Smooth muscle cell (in vitro differentiated cells): ENCODE results near the gene MYOT. TPM values are rescaled to one million over a fixed set of nuclear protein-coding genes. Genes with fewer than 3 reads are reported as not detected.

ENCODE experiments used
- DNase-seq: peaks from one replicate; lab custom pipeline; 2025; ENCODE audit not compliant: unreplicated experiment; lab: John Stamatoyannopoulos, UW
- H2AFZ ChIP-seq: fragments of 200-600 bp; sonication (generic); 2 replicates; pipeline ENCODE4 v1.6.0; 2016; ENCODE audit warnings: antibody characterized with exemption, low read depth, mild to moderate bottlenecking
- H3F3A ChIP-seq: fragments of 200-600 bp; sonication (generic); 2 replicates; pipeline ENCODE4 v1.6.0; 2017; ENCODE audit warnings: antibody characterized with exemption, low read depth
- H3K27ac ChIP-seq: fragments of 200-600 bp; sonication (generic); 2 replicates; pipeline ENCODE4 v1.5.1; 2016; ENCODE audit warnings: low read depth, mild to moderate bottlenecking
- H3K27me3 ChIP-seq: fragments of 200-600 bp; sonication (generic); 2 replicates; pipeline ENCODE4 v1.6.1; 2016; ENCODE audit warnings: low read depth, mild to moderate bottlenecking
- H3K36me3 ChIP-seq: fragments of 200-600 bp; sonication (generic); 2 replicates; pipeline ENCODE4 v1.5.1; 2016; ENCODE audit warnings: low read depth
- H3K4me1 ChIP-seq: fragments of 200-600 bp; sonication (generic); 2 replicates; pipeline ENCODE4 v1.5.1; 2016; ENCODE audit warnings: low read depth
- H3K4me2 ChIP-seq: fragments of 200-600 bp; sonication (generic); 2 replicates; pipeline ENCODE4 v1.6.0; 2016; ENCODE audit warnings: mild to moderate bottlenecking
- H3K4me3 ChIP-seq: fragments of 200-600 bp; sonication (generic); 2 replicates; pipeline ENCODE4 v1.5.1; 2016; ENCODE audit warnings: mild to moderate bottlenecking
- H3K79me2 ChIP-seq: fragments of 200-600 bp; sonication (generic); 2 replicates; pipeline ENCODE4 v1.6.0; 2016; ENCODE audit warnings: low read depth, mild to moderate bottlenecking
- H3K9ac ChIP-seq: fragments of 200-600 bp; sonication (generic); 2 replicates; pipeline ENCODE4 v1.6.0; 2016; ENCODE audit warnings: low read depth
- H3K9me3 ChIP-seq: fragments of 200-600 bp; sonication (generic); replicated peaks from 2 replicates; pipeline ENCODE4 v1.5.1; 2016; ENCODE audit warnings: low read depth
- H4K20me1 ChIP-seq: fragments of 200-600 bp; sonication (generic); 2 replicates; pipeline ENCODE4 v1.6.0; 2016; ENCODE audit warnings: low read depth
- CTCF ChIP-seq: fragments of 200-600 bp; sonication (generic); IDR thresholded peaks from 2 replicates; pipeline ENCODE4 v1.5.1; 2017; ENCODE audit warnings: borderline replicate concordance, mild to moderate bottlenecking, antibody characterized with exemption; ENCODE audit not compliant: insufficient read depth, poor library complexity, severe bottlenecking
- WGBS: methylation state at CpG from one replicate; pipeline ENCODE4 v1.1.7; 2016; ENCODE audit warnings: low lambda C conversion rate; 5-methylcytosine and 5-hydroxymethylcytosine counted together
- polyA plus RNA-seq: library from polyadenylated mRNA; unstranded; fragments of >200 nt; fragmentation: Nextera tagmentation; extraction: Ambion mirVana; gene quantifications from 2 replicates; pipeline ENCODE4 v1.2.1, GENCODE V29; 2016
- total RNA-seq: library from RNA; depleted of rRNA; stranded (reverse); fragments of >200 nt; gene quantifications from 2 replicates; pipeline ENCODE4 v1.2.3, GENCODE V29; 2014

Gene MYOT
- total and polyA plus RNA-seq, 2 experiments from 2014 or later = 0.29 TPM; not detected in 1

GRCh38 chr5:137825165-137825564 lies 42.5 kb upstream of the MYOT start:
- H3K4me3 ChIP-seq = no peak overlapping the region
- H4K20me1 ChIP-seq = no peaks in the 10 kb centered on the region
- H3K9ac ChIP-seq = no peak overlapping the region
- H3K27ac ChIP-seq = no peak overlapping the region
- H3F3A ChIP-seq = no peaks in the 10 kb centered on the region
- H2AFZ ChIP-seq = no peak overlapping the region
- no peaks in the 10 kb centered on the region for H3K27me3 ChIP-seq
- H3K79me2 ChIP-seq = no peaks in the 10 kb centered on the region
- H3K9me3 ChIP-seq = no peaks in the 10 kb centered on the region
- 45% methylated on average over 1 of the region's 1 CpG for WGBS
- H3K4me2 ChIP-seq = no peak overlapping the region
- H3K36me3 ChIP-seq = no peaks in the 10 kb centered on the region
- no peak for DNase-seq
- no peak for TF ChIP-seq CTCF
- no peaks in the 10 kb centered on the region for H3K4me1 ChIP-seq

DNA sequence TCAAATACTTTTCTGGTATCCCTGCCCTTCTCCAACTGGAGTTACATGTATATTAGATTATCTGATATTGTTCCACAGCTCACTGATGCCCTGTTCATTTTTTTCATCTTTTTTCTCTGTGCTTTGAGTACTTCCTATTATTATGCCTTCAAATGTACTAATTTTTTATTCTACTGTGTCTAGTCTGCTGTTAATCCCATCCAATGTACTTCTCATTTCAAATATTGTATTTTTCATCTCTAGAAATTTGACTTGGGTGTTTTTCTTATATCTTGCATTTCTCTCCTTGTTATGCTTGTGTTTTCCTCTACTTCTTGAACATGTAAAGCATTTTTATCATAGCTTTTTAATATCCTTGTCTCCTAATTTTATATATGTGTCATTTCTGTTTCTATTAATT lies 41.6 kb upstream of the MYOT start:
- Histone ChIP-seq H3K27ac (no peak overlapping the region), H3K4me3 (no peak overlapping the region), H3K9ac (no peak overlapping the region), H3K27me3 (no peaks in the 10 kb centered on the region), H3K79me2 (no peaks in the 10 kb centered on the region), H3K4me1 (no peaks in the 10 kb centered on the region), H3K9me3 (no peaks in the 10 kb centered on the region), H2AFZ (no peak overlapping the region), H4K20me1 (no peaks in the 10 kb centered on the region), H3K36me3 (no peaks in the 10 kb centered on the region), H3K4me2 (no peak overlapping the region), H3F3A (no peaks in the 10 kb centered on the region)
- DNase-seq = no peak
- TF ChIP-seq CTCF = no peak

- H3F3A ChIP-seq = no peaks in the 10 kb centered on the region
- no peak for DNase-seq
- H3K79me2 ChIP-seq = no peaks in the 10 kb centered on the region
- H3K9ac ChIP-seq = no peak overlapping the region
- WGBS = 84% methylated on average over 3 of the region's 3 CpGs
- H3K4me1 ChIP-seq = no peaks in the 10 kb centered on the region
- no peak overlapping the region for H3K4me2 ChIP-seq
- no peak overlapping the region for H2AFZ ChIP-seq
- no peak overlapping the region for H3K27ac ChIP-seq
- H3K27me3 ChIP-seq = no peaks in the 10 kb centered on the region
- no peak overlapping the region for H3K4me3 ChIP-seq
- no peak for TF ChIP-seq CTCF
- no peaks in the 10 kb centered on the region for H3K36me3 ChIP-seq
- no peaks in the 10 kb centered on the region for H4K20me1 ChIP-seq
- H3K9me3 ChIP-seq = no peaks in the 10 kb centered on the region
Measured at GRCh38 chr5:137828180-137828579, 39.5 kb upstream of the MYOT start.

DNA sequence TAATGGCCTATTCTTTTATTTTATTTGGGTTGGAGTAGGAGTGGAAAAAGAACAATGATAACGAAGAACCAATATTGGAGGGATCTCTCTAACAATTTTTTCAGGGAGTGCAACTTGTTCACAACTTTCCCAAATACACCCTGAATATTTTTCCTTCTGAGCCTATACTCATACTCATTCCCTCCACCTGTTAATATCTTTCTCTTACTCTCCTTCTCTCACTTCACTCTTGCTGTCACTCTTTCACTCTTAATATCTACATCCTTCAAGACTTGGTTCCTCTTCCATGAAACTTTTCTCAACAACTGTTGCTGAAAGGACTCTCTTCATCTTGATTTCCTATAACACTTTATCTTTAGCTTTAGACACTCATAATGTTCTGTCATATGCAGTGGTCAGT lies 39.0 kb upstream of the MYOT start:
- H3K4me2 ChIP-seq = no peak overlapping the region
- H4K20me1 ChIP-seq = no peaks in the 10 kb centered on the region
- peaks cover 2% of the 10 kb centered on the region for H3K4me1 ChIP-seq
- no peak overlapping the region for H3K9ac ChIP-seq
- no peak overlapping the region for H2AFZ ChIP-seq
- no peaks in the 10 kb centered on the region for H3K27me3 ChIP-seq
- H3K9me3 ChIP-seq = no peaks in the 10 kb centered on the region
- H3K36me3 ChIP-seq = no peaks in the 10 kb centered on the region
- DNase-seq = no peak
- no peak overlapping the region for H3K27ac ChIP-seq
- H3K4me3 ChIP-seq = no peak overlapping the region
- no peak for TF ChIP-seq CTCF
- no peaks in the 10 kb centered on the region for H3K79me2 ChIP-seq
- 91% methylated on average over 1 of the region's 1 CpG for WGBS
- no peaks in the 10 kb centered on the region for H3F3A ChIP-seq
